Lung (tissue), 12 donors: ENCODE measurements around the gene THRB. TPM values are rescaled to one million over a fixed set of nuclear protein-coding genes. Genes with fewer than 3 reads are reported as not detected.
A peak's percentile ranks its signal among the peaks of the same experiment; 100 is the strongest.

Experiments
- ATAC-seq: fragments of 200-7000 bp; cut with Tn5 transposase; one replicate; pipeline ENCODE4 v1.9.1; 2020; ENCODE audit warnings: moderate number of reproducible peaks; ENCODE audit not compliant: insufficient read depth, low FRiP score
- DNase-seq, 3 donors: peaks; one replicate each; pipeline ENCODE4 v3.0.0-alpha.2; 2013 to 2017
- H3K27ac ChIP-seq, 2 donors: one replicate each; pipeline ENCODE4 v1.5.1; 2013; ENCODE audit warnings: mild to moderate bottlenecking in 2 of 2, moderate library complexity in 2 of 2, control low read depth in 1 of 2, inconsistent platforms in 1 of 2, low read depth in 1 of 2, low read length in 1 of 2
- H3K27me3 ChIP-seq, 3 donors: one replicate each; pipeline ENCODE4 v1.5.1; 2013; ENCODE audit warnings: low read length in 2 of 3; ENCODE audit not compliant: control insufficient read depth in 3 of 3, insufficient read depth in 3 of 3
- H3K36me3 ChIP-seq, 4 donors: one replicate each; pipeline ENCODE4 v1.5.1; 2013; ENCODE audit warnings: low read length in 4 of 4, mild to moderate bottlenecking in 1 of 4, moderate library complexity in 1 of 4; ENCODE audit not compliant: control insufficient read depth in 4 of 4, insufficient read depth in 4 of 4
- H3K4me1 ChIP-seq, 5 donors: one replicate each; pipeline ENCODE4 v1.5.1; 2013; ENCODE audit warnings: low read length in 5 of 5, mild to moderate bottlenecking in 2 of 5, moderate library complexity in 1 of 5; ENCODE audit not compliant: control insufficient read depth in 5 of 5, insufficient read depth in 5 of 5
- H3K4me3 ChIP-seq: one replicate; pipeline ENCODE4 v1.5.1; 2013; ENCODE audit warnings: mild to moderate bottlenecking, control low read depth, moderate library complexity
- H3K9ac ChIP-seq, 2 donors: one replicate each; pipeline ENCODE4 v1.5.1; 2013; ENCODE audit warnings: low read length in 2 of 2, control low read depth in 1 of 2; ENCODE audit not compliant: insufficient read depth in 1 of 2
- H3K9me3 ChIP-seq, 4 donors: one replicate each; pipeline ENCODE4 v1.5.1; 2013; ENCODE audit warnings: low read length in 3 of 4, mild to moderate bottlenecking in 1 of 4, moderate library complexity in 1 of 4; ENCODE audit not compliant: control insufficient read depth in 4 of 4, insufficient read depth in 3 of 4
- WGBS, 2 donors: extraction: QIAGEN DNeasy Blood & Tissue Kit; methylation state at CpG; one replicate each; pipeline ENCODE4 v1.1.7; 2013; 5-methylcytosine and 5-hydroxymethylcytosine counted together
- polyA plus RNA-seq, 2 donors: library from polyadenylated mRNA; stranded (reverse); fragments of 200-250 nt; gene quantifications; one replicate each; pipeline ENCODE4 v1.2.1, GENCODE V29; 2013
- total RNA-seq, 2 donors: library from RNA; depleted of rRNA in 1 of 2; stranded (reverse); fragments of >200 nt in 1 of 2; gene quantifications; one replicate each; pipeline ENCODE4 v1.2.1, GENCODE V29; 2014 to 2021
- TF ChIP-seq, protein P1 (sequence below): IDR thresholded peaks from 2 replicates; pipeline ENCODE4 v1.5.1; 2012; ENCODE audit warnings: mild to moderate bottlenecking; ENCODE audit errors: control extremely low read depth, extremely low read depth
- donor health status: control.
- donor health status: control.
- donor health status: Bipolar disorder and iron deficiency.
- donor health status: healthy.
- donor health status: DM: yes; HTN: yes; CAD: no.

THRB gene
- total and polyA plus RNA-seq, 4 donors: 2.1 to 23.5 (median 6.1) TPM

DNA sequence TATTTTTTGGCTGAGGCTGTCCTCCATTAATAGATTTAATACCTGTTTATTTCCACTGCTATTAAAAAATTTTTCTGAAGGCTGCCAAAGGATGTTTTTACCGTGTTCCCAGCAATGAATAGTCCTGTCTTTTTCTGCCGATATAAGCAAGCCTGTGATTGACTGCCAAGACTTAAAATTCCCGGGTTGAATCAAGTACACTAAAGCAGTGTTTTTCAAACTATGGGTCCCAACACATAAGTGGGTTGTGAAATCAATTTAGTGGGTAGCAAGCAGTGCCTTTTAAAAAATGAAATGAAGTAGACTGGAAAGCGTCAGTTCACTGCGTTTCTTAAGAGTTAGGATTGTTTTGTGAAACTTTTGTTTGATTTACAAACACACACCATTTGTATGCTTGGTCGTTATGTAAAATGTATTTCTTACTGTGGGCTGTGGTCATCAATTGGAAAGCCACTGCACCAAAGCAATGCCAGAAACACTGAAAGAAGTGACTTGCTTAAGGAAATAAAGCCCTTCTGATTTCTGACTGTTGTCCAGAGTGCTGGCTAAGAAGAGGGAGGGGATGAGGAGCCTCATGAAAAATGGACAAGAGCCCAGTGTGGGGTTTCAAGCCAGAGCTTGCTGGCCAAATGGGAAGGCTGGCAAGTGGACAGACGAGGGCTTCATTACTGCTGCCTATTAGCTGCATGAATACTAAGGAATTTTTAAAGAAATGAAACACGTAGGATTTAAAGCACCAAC, 206.0 kb downstream of the THRB start:
- no peak overlapping the region for H3K4me3 ChIP-seq
- no peaks in the 10 kb centered on the region for H3K27me3 ChIP-seq
- peaks cover 0 to 3% (median under 1%) of the 10 kb centered on the region in 4 donors for H3K36me3 ChIP-seq
- H3K9ac ChIP-seq: peak overlapping the region in 1 of 2 donors; percentile 23
- no peak overlapping the region for H3K27ac ChIP-seq
- peak; percentile 19 for ATAC-seq
- peaks cover 0 to 5% (median 0%) of the 10 kb centered on the region in 4 donors for H3K9me3 ChIP-seq
- WGBS, 2 donors: 43 to 70% methylated on average over 8 of the region's 8 CpGs
- DNase-seq: peak; percentile 18 to 69 (median 51)
- TF ChIP-seq, protein P1, sequence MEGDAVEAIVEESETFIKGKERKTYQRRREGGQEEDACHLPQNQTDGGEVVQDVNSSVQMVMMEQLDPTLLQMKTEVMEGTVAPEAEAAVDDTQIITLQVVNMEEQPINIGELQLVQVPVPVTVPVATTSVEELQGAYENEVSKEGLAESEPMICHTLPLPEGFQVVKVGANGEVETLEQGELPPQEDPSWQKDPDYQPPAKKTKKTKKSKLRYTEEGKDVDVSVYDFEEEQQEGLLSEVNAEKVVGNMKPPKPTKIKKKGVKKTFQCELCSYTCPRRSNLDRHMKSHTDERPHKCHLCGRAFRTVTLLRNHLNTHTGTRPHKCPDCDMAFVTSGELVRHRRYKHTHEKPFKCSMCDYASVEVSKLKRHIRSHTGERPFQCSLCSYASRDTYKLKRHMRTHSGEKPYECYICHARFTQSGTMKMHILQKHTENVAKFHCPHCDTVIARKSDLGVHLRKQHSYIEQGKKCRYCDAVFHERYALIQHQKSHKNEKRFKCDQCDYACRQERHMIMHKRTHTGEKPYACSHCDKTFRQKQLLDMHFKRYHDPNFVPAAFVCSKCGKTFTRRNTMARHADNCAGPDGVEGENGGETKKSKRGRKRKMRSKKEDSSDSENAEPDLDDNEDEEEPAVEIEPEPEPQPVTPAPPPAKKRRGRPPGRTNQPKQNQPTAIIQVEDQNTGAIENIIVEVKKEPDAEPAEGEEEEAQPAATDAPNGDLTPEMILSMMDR: no peak
- peaks cover 0 to 19% (median 11%) of the 10 kb centered on the region in 5 donors for H3K4me1 ChIP-seq

DNA sequence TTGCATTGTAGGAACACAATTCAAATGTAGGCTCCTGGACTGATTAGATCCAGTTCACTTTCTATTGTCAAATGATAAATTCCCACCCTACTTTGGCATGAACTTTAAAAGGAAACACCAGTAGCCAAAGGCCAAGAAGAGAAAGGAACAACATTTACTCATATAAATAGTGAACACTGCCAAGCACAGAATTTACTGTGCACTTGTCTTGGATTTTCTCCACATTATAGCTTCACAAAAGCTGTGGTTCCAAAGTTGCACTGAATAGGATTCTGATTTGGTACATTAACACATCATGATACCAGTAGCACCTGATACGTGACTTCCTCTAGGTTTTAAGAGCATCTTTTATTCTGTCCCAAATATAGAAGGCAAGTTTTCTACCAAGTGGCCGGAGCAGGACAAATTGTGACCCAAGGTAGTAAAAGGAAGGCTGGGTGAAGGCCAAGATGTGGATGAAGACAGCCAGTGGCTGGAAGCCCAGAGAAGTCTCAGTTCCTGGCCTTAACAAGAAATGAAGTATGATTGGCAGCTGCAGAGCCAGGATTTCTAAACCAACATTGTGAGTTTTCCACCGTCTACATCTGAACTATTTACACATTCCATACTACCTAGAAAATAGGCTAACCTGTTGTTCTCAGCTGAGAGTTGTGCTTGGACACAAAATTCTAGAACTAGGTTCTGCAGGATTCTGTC, 206.7 kb downstream of the THRB start:
- ATAC-seq (no peak), DNase-seq (no peak)
- TF ChIP-seq, protein P1: no peak
- no peaks in the 10 kb centered on the region for H3K27me3 ChIP-seq
- peaks cover 0 to 19% (median 11%) of the 10 kb centered on the region in 5 donors for H3K4me1 ChIP-seq
- no peak overlapping the region for H3K4me3 ChIP-seq
- H3K9ac ChIP-seq: no peak overlapping the region
- no peak overlapping the region for H3K27ac ChIP-seq
- WGBS, 2 donors: 41 to 62% methylated on average over 3 of the region's 3 CpGs
- H3K9me3 ChIP-seq: peaks cover 0 to 5% (median 0%) of the 10 kb centered on the region in 4 donors
- H3K36me3 ChIP-seq: peaks cover 0 to 3% (median 0%) of the 10 kb centered on the region in 4 donors

DNA sequence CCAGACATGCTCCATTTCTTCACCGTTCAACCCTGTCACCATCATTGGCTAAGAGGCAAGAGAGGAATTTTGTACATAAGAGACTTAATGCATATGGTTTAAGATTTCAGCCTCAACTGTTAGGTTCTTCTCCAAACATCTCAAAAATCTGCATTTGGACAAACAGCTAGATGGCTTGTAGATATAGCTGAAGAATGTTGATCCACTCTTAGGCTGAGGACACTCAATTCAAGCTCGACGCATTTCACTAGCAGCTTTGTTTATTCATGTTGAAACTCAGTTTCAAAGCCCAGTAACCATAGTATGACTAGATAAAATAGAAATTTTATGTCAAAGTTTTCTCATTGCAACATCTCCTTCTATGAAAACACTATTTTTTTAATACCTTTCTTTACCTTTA, 208.2 kb downstream of the THRB start:
- TF ChIP-seq, protein P1: no peak
- Histone ChIP-seq H3K9ac (no peak overlapping the region), H3K4me3 (no peak overlapping the region), H3K9me3 (peaks cover 0 to 5% (median 0%) of the 10 kb centered on the region in 4 donors), H3K27me3 (no peaks in the 10 kb centered on the region), H3K36me3 (peaks cover 0 to 3% (median 0%) of the 10 kb centered on the region in 4 donors), H3K4me1 (peaks cover 0 to 19% (median 11%) of the 10 kb centered on the region in 5 donors), H3K27ac (no peak overlapping the region)
- WGBS, 2 donors: 75 to 85% methylated on average over 3 of the region's 3 CpGs
- ATAC-seq (no peak), DNase-seq (no peak)
